GM18526 (cell line): ENCODE measurements around the gene FRMD3.

Experiments
- POLR2A ChIP-seq: IDR thresholded peaks from 3 replicates; pipeline ENCODE4 v1.6.1; 2011; ENCODE audit not compliant: insufficient read length; ENCODE audit errors: extremely low read depth

FRMD3 gene

GRCh38 chr9:83410701-83411100 is 127.5 kb downstream of the FRMD3 start:
- no peak for TF ChIP-seq POLR2A

- TF ChIP-seq POLR2A: no peak
Observed at GRCh38 chr9:83406921-83407320, 131.3 kb downstream of the FRMD3 start.

- no peak for TF ChIP-seq POLR2A
Observed at GRCh38 chr9:83405759-83406158, 132.4 kb downstream of the FRMD3 start.

GRCh38 chr9:83403527-83404238 is 134.5 kb downstream of the FRMD3 start:
- no peak for TF ChIP-seq POLR2A

GRCh38 chr9:83401328-83401900 is 136.8 kb downstream of the FRMD3 start:
- TF ChIP-seq POLR2A: no peak

- no peak for TF ChIP-seq POLR2A
Observed at GRCh38 chr9:83396813-83397212, 141.4 kb downstream of the FRMD3 start.

GRCh38 chr9:83396342-83396741 is 141.9 kb downstream of the FRMD3 start:
- no peak for TF ChIP-seq POLR2A

GRCh38 chr9:83392228-83392627 is 146.0 kb downstream of the FRMD3 start:
- no peak for TF ChIP-seq POLR2A

GRCh38 chr9:83388346-83388745 is 149.9 kb downstream of the FRMD3 start:
- TF ChIP-seq POLR2A: no peak

- no peak for TF ChIP-seq POLR2A
Observed at GRCh38 chr9:83387401-83388185, 150.6 kb downstream of the FRMD3 start.

- no peak for TF ChIP-seq POLR2A
Observed at GRCh38 chr9:83385317-83385716, 152.9 kb downstream of the FRMD3 start.

- TF ChIP-seq POLR2A: no peak
Observed at GRCh38 chr9:83384214-83384613, 154.0 kb downstream of the FRMD3 start.

GRCh38 chr9:83383034-83383433 is 155.2 kb downstream of the FRMD3 start:
- TF ChIP-seq POLR2A: no peak

GRCh38 chr9:83382421-83382820 is 155.8 kb downstream of the FRMD3 start:
- TF ChIP-seq POLR2A: no peak

- TF ChIP-seq POLR2A: no peak
Observed at GRCh38 chr9:83379045-83379444, 159.2 kb downstream of the FRMD3 start.

- no peak for TF ChIP-seq POLR2A
Observed at GRCh38 chr9:83372957-83373356, 165.2 kb downstream of the FRMD3 start.
